Chondrocyte (in vitro differentiated cells): ENCODE results near the gene CFTR. TPM values are rescaled to one million over a fixed set of nuclear protein-coding genes. Genes with fewer than 3 reads are reported as not detected.

Experiments used
- DNase-seq: peaks from one replicate; pipeline ENCODE4 v3.0.0; 2021; ENCODE audit warnings: mixed read lengths, low spot score
- H3K27ac Mint-ChIP-seq: one replicate; pipeline ENCODE4 v1.8.0; 2021; ENCODE audit warnings: mild to moderate bottlenecking, moderate library complexity, mixed read lengths; ENCODE audit not compliant: unreplicated experiment
- H3K27me3 Mint-ChIP-seq: 2 replicates; pipeline ENCODE4 v1.8.0; 2021; ENCODE audit warnings: low read depth, mixed read lengths
- H3K36me3 Mint-ChIP-seq: 2 replicates; pipeline ENCODE4 v1.8.0; 2021; ENCODE audit warnings: low read depth, mixed read lengths
- H3K4me1 Mint-ChIP-seq: 2 replicates; pipeline ENCODE4 v1.8.0; 2021; ENCODE audit warnings: low read depth, mild to moderate bottlenecking, mixed read lengths
- H3K4me3 Mint-ChIP-seq: one replicate; pipeline ENCODE4 v1.8.0; 2021; ENCODE audit warnings: mild to moderate bottlenecking, moderate library complexity, mixed read lengths; ENCODE audit not compliant: unreplicated experiment
- H3K9me3 Mint-ChIP-seq: 2 replicates; pipeline ENCODE4 v1.8.0; 2021; ENCODE audit warnings: low read depth, mixed read lengths
- CTCF ChIP-seq: fragments of 200-600 bp; sonication (generic); IDR thresholded peaks from 2 replicates; pipeline ENCODE4 v1.5.0; 2021; ENCODE audit warnings: antibody characterized with exemption, mild to moderate bottlenecking, moderate library complexity
- total RNA-seq: library from RNA; stranded (reverse); gene quantifications from 3 replicates; pipeline ENCODE4 v1.2.1, GENCODE V29; 2021

The CFTR gene
- total RNA-seq, 1 donor from 2014 or later = not detected

DNA sequence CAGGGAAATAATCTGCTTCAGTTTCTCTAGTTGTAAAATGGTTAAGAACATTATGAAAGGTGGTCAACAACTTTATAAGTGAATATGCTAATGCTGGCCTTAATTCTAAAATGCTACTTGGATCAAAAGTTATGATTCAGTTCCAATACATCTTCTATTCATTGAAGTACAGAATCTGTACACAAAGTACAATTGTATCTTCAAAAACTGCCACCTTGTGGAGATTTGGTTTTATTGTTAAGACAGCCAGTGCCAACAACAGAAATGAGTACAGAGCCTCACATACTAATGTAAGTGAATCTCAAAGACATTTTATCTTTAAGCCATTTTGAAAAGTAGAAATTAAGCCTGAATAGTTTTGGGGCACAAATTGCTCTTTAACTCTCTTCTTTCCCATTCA, 194.0 kb downstream of the CFTR start:
- Mint-ChIP-seq H3K27ac (no peak overlapping the region), H3K4me3 (no peak overlapping the region), H3K4me1 (peaks cover 2% of the 10 kb centered on the region)

GRCh38 chr7:117674617-117675016, 194.8 kb downstream of the CFTR start:
- H3K4me1 Mint-ChIP-seq = peaks cover 2% of the 10 kb centered on the region
- no peaks in the 10 kb centered on the region for H3K9me3 Mint-ChIP-seq
- DNase-seq = no peak
- no peaks in the 10 kb centered on the region for H3K36me3 Mint-ChIP-seq
- peaks cover 16% of the 10 kb centered on the region for H3K27me3 Mint-ChIP-seq
- H3K27ac Mint-ChIP-seq = no peak overlapping the region
- no peak for TF ChIP-seq CTCF
- no peak overlapping the region for H3K4me3 Mint-ChIP-seq

More for the DNA sequence above, 194.0 kb downstream of the CFTR start:
- peak; percentile 82 for TF ChIP-seq CTCF
- H3K27me3 Mint-ChIP-seq = peaks cover 16% of the 10 kb centered on the region
- no peaks in the 10 kb centered on the region for H3K9me3 Mint-ChIP-seq
- no peaks in the 10 kb centered on the region for H3K36me3 Mint-ChIP-seq
- DNase-seq = no peak

GRCh38 chr7:117675497-117676435, 195.9 kb downstream of the CFTR start:
- H3K4me1 Mint-ChIP-seq = peaks cover 2% of the 10 kb centered on the region
- no peak for DNase-seq
- no peak overlapping the region for H3K4me3 Mint-ChIP-seq
- no peak for TF ChIP-seq CTCF
- no peaks in the 10 kb centered on the region for H3K9me3 Mint-ChIP-seq
- peaks cover 16% of the 10 kb centered on the region for H3K27me3 Mint-ChIP-seq
- H3K36me3 Mint-ChIP-seq = no peaks in the 10 kb centered on the region
- no peak overlapping the region for H3K27ac Mint-ChIP-seq

- H3K9me3 Mint-ChIP-seq = no peaks in the 10 kb centered on the region
- H3K36me3 Mint-ChIP-seq = no peaks in the 10 kb centered on the region
- TF ChIP-seq CTCF = no peak
- no peak overlapping the region for H3K4me3 Mint-ChIP-seq
- H3K27ac Mint-ChIP-seq = no peak overlapping the region
- no peak for DNase-seq
- peaks cover 21% of the 10 kb centered on the region for H3K27me3 Mint-ChIP-seq
- no peaks in the 10 kb centered on the region for H3K4me1 Mint-ChIP-seq
Measured at GRCh38 chr7:117679120-117679519, 199.3 kb downstream of the CFTR start.

GRCh38 chr7:117682681-117683385, 203.0 kb downstream of the CFTR start:
- H3K9me3 Mint-ChIP-seq = no peaks in the 10 kb centered on the region
- no peaks in the 10 kb centered on the region for H3K4me1 Mint-ChIP-seq
- no peaks in the 10 kb centered on the region for H3K36me3 Mint-ChIP-seq
- no peak for TF ChIP-seq CTCF
- H3K27me3 Mint-ChIP-seq = peaks cover 8% of the 10 kb centered on the region
- no peak overlapping the region for H3K27ac Mint-ChIP-seq
- DNase-seq = no peak
- no peak overlapping the region for H3K4me3 Mint-ChIP-seq
